ENCODE data around the gene CACNA2D3.

The CACNA2D3 gene

DNA sequence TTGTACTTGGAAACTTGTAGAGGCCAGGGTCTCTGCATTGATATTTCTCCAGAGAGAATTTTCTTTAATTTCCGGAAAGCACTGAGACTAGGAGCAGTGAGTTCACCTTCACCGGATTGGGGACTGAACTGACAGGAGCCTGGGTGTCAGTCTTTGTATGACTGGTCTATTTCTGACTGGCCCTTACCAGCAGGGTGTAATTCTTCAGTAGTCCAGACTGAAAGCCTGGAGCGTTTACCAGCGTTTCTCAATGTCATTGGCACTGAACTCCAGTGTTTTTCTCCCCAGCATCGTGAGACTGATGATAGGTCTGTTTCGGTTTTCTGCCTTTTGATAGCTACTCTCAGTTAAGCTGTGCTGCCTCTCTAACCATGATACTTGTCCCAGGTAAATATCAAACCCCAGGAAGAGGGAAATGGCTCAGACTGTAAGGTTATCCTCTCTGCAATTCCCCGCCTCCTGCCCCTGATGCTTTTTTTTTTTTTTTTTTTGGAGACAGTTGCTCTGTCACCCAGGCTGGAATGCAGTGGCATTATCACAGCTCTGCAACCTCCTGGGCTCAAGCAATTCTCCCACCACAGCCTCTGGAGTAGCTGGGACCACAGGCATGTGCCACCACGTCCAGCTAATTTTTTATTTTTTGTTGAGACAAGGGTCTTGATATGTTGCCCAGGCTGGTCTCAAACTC, 103.6 kb downstream of the CACNA2D3 start:
- no peaks in the 10 kb centered on the region for H3K36me3 ChIP-seq (replicated peaks; ENCODE audit: insufficient read depth, low read length)
- no peaks in the 10 kb centered on the region for H3K4me1 ChIP-seq (ENCODE audit: low read length)
- H3K9me3 ChIP-seq (replicated peaks; ENCODE audit: insufficient read depth, low read length), result no peaks in the 10 kb centered on the region
- no peaks in the 10 kb centered on the region for H3F3A ChIP-seq (ENCODE audit: insufficient read depth, low read length)
- no peaks in the 10 kb centered on the region for H3K79me2 ChIP-seq (ENCODE audit: low read length)
- H3K9me2 ChIP-seq (replicated peaks; ENCODE audit: insufficient read depth, low read length), result no peaks in the 10 kb centered on the region
- no peak overlapping the region for H3K9ac ChIP-seq (ENCODE audit: low read length)
- H3K4me3 ChIP-seq (ENCODE audit: low read length), result no peak overlapping the region
- H2AFZ ChIP-seq (ENCODE audit: low read length), result no peak overlapping the region
- no peak for DNase-seq
- H3K27ac ChIP-seq (ENCODE audit: low read length), result no peak overlapping the region
- H3K4me2 ChIP-seq (ENCODE audit: low read depth, low read length), result no peak overlapping the region
- H3K27me3 ChIP-seq (replicated peaks; ENCODE audit: insufficient read depth, low read length), result no peaks in the 10 kb centered on the region
- no peak for TF ChIP-seq CTCF (IDR thresholded peaks at IDR 0.05; ENCODE audit: low read length)
- no peak for TF ChIP-seq EZH2phosphoT487 (IDR thresholded peaks at IDR 0.05; ENCODE audit: low read length)
- no peak for TF ChIP-seq EZH2 (optimal IDR thresholded peaks at IDR 0.05; ENCODE audit: low read depth, low read length)
- no peaks in the 10 kb centered on the region for H4K20me1 ChIP-seq (ENCODE audit: insufficient read depth, low read length)

DNA sequence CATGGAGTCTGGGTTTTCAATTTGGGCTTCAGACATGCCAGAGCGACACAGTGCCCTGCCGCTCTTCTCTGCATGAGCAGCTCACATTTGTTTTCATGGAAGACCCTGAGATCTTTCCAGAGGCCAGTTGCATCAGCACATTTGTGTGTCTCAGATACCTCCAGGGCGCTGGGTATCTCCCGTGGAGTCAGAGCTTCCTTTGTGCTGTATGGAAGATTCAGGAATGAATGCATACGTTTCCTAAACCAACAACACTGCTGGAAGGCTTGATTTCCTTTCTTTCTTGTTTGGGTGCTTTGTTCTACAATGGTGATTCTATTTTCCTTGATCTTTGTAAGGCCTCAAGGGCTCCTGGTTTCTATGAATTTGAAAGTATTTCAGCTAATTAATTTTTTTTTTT, 106.5 kb downstream of the CACNA2D3 start:
- Histone ChIP-seq H3K27me3 (replicated peaks; ENCODE audit: insufficient read depth, low read length) (no peaks in the 10 kb centered on the region), H3K4me3 (ENCODE audit: low read length) (no peak overlapping the region), H3K4me2 (ENCODE audit: low read depth, low read length) (no peak overlapping the region), H3K36me3 (replicated peaks; ENCODE audit: insufficient read depth, low read length) (no peaks in the 10 kb centered on the region), H3K4me1 (ENCODE audit: low read length) (no peaks in the 10 kb centered on the region), H3F3A (ENCODE audit: insufficient read depth, low read length) (no peaks in the 10 kb centered on the region), H3K9me2 (replicated peaks; ENCODE audit: insufficient read depth, low read length) (no peaks in the 10 kb centered on the region), H3K9me3 (replicated peaks; ENCODE audit: insufficient read depth, low read length) (no peaks in the 10 kb centered on the region), H4K20me1 (ENCODE audit: insufficient read depth, low read length) (no peaks in the 10 kb centered on the region), H3K27ac (ENCODE audit: low read length) (no peak overlapping the region), H3K9ac (ENCODE audit: low read length) (no peak overlapping the region), H2AFZ (ENCODE audit: low read length) (no peak overlapping the region), H3K79me2 (ENCODE audit: low read length) (no peaks in the 10 kb centered on the region)
- no peak for TF ChIP-seq EZH2phosphoT487 (IDR thresholded peaks at IDR 0.05; ENCODE audit: low read length)
- no peak for TF ChIP-seq CTCF (IDR thresholded peaks at IDR 0.05; ENCODE audit: low read length)
- TF ChIP-seq EZH2 (optimal IDR thresholded peaks at IDR 0.05; ENCODE audit: low read depth, low read length), result no peak
- no peak for DNase-seq

DNA sequence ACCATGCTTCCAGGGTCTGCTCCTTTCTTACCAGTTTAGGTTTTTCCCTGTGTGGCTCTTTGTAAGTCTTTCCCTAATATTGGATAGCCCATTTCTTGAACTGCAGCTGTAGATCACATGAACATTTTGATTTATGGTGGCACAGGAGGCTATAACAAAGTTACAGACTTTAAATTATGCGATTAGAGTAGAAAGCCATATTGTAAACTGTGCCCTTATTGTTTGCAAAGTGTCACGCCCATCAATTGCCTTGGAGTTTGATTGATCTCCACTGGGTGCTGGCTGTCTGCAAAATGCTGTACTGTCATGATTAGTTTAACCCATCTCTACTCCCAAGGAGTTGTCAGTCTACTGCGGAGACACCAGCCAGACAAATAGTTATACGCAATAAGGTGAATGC, 110.3 kb downstream of the CACNA2D3 start:
- no peak for DNase-seq

More for the DNA sequence above, 110.3 kb downstream of the CACNA2D3 start:
- H3K4me3 ChIP-seq (ENCODE audit: low read length), result no peak overlapping the region
- H3F3A ChIP-seq (ENCODE audit: insufficient read depth, low read length), result no peaks in the 10 kb centered on the region
- H2AFZ ChIP-seq (ENCODE audit: low read length), result no peak overlapping the region
- H3K27ac ChIP-seq (ENCODE audit: low read length), result no peak overlapping the region
- no peaks in the 10 kb centered on the region for H3K36me3 ChIP-seq (replicated peaks; ENCODE audit: insufficient read depth, low read length)
- no peak overlapping the region for H3K4me2 ChIP-seq (ENCODE audit: low read depth, low read length)
- H3K79me2 ChIP-seq (ENCODE audit: low read length), result no peaks in the 10 kb centered on the region
- H3K27me3 ChIP-seq (replicated peaks; ENCODE audit: insufficient read depth, low read length), result no peaks in the 10 kb centered on the region
- no peaks in the 10 kb centered on the region for H3K4me1 ChIP-seq (ENCODE audit: low read length)
- no peaks in the 10 kb centered on the region for H3K9me3 ChIP-seq (replicated peaks; ENCODE audit: insufficient read depth, low read length)
- no peaks in the 10 kb centered on the region for H3K9me2 ChIP-seq (replicated peaks; ENCODE audit: insufficient read depth, low read length)
- no peaks in the 10 kb centered on the region for H4K20me1 ChIP-seq (ENCODE audit: insufficient read depth, low read length)
- no peak overlapping the region for H3K9ac ChIP-seq (ENCODE audit: low read length)
- TF ChIP-seq CTCF (IDR thresholded peaks at IDR 0.05; ENCODE audit: low read length), result no peak
- no peak for TF ChIP-seq EZH2 (optimal IDR thresholded peaks at IDR 0.05; ENCODE audit: low read depth, low read length)
- TF ChIP-seq EZH2phosphoT487 (IDR thresholded peaks at IDR 0.05; ENCODE audit: low read length), result no peak
